HepG2 (cell line): Measurements from ENCODE around the gene PPAN.
A peak's percentile ranks its signal among the peaks of the same experiment; 100 is the strongest.

ENCODE experiments used
- AFF4 ChIP-seq: sonication (generic); formaldehyde crosslinking; IDR thresholded peaks from 2 replicates; pipeline ENCODE4 v1.4.0; 2020; ENCODE audit warnings: missing genetic modification reagents
- CTCF ChIP-seq: sonication (generic); formaldehyde crosslinking; IDR thresholded peaks from 2 replicates; pipeline ENCODE4 v1.5.0; 2020; ENCODE audit warnings: mild to moderate bottlenecking, missing genetic modification reagents, moderate library complexity
- DNMT1 ChIP-seq: sonication (generic); formaldehyde crosslinking; IDR thresholded peaks from 2 replicates; pipeline ENCODE4 v1.5.1; 2020; ENCODE audit warnings: mild to moderate bottlenecking, missing genetic modification reagents
- ELF1 ChIP-seq: sonication (generic); formaldehyde crosslinking; IDR thresholded peaks from 2 replicates; pipeline ENCODE4 v1.4.0; 2020; ENCODE audit warnings: missing genetic modification reagents
- FOXA1 ChIP-seq, 2 experiments: fragments of 450-650 bp in 1 of 2; sonication (generic) in 1 of 2; formaldehyde crosslinking in 1 of 2; IDR thresholded peaks; 2 replicates each; pipeline versions ENCODE4 v1.4.0 to v1.6.1; 2016 to 2020; ENCODE audit warnings: missing genetic modification reagents in 1 of 2
- MLX ChIP-seq: IDR thresholded peaks from 2 replicates; pipeline ENCODE4 v1.6.1; 2016
- NCOA1 ChIP-seq: sonication (generic); formaldehyde crosslinking; IDR thresholded peaks from 2 replicates; pipeline ENCODE4 v1.9.0; 2021; ENCODE audit warnings: missing genetic modification reagents
- SRSF9 ChIP-seq: fragments of 200-400 bp; formaldehyde crosslinking; IDR thresholded peaks from 2 replicates; pipeline ENCODE4 v1.6.1; 2018; ENCODE audit warnings: borderline replicate concordance, mild to moderate bottlenecking, low read depth, low read length; ENCODE audit not compliant: insufficient read depth, poor library complexity, severe bottlenecking
- TCF7L2 ChIP-seq: IDR thresholded peaks from 2 replicates; pipeline ENCODE4 v1.6.1; 2011; ENCODE audit warnings: mild to moderate bottlenecking, low read depth, low read length, moderate library complexity
- U2AF2 ChIP-seq: fragments of 200-400 bp; formaldehyde crosslinking; IDR thresholded peaks from 2 replicates; pipeline ENCODE4 v1.6.1; 2017; ENCODE audit warnings: low read depth, mild to moderate bottlenecking, low read length
- ZFP91 ChIP-seq: sonication (generic); formaldehyde crosslinking; IDR thresholded peaks from 2 replicates; pipeline ENCODE4 v1.9.0; 2022; ENCODE audit warnings: missing genetic modification reagents, mild to moderate bottlenecking, borderline replicate concordance

GRCh38 chr19:10074153-10074552 is 32.0 kb upstream of the PPAN start:
- TF ChIP-seq NCOA1 = no peak
- TF ChIP-seq TCF7L2 = no peak
- no peak for TF ChIP-seq SRSF9
- TF ChIP-seq AFF4 (CRISPR knock-in tag) = no peak
- TF ChIP-seq U2AF2 = no peak
- TF ChIP-seq CTCF (CRISPR knock-in tag) = peak; percentile 79
- no peak for TF ChIP-seq DNMT1 (CRISPR knock-in tag)
- TF ChIP-seq MLX (CRISPR knock-in tag) = no peak
- no peak for TF ChIP-seq FOXA1 (IDR thresholded peaks at IDR 0.05)
- TF ChIP-seq FOXA1 (CRISPR knock-in tag; IDR thresholded peaks at IDR 0.05) = no peak
- no peak for TF ChIP-seq ZFP91 (CRISPR knock-in tag)
- TF ChIP-seq ELF1 (CRISPR knock-in tag) = no peak
